ENCODE measurements around the gene EXT2.
A peak's percentile ranks its signal among the peaks of the same experiment; 100 is the strongest.

The EXT2 gene

GRCh38 chr11:44085330-44085729 is 10.1 kb upstream of the EXT2 start:
- no peak for DNase-seq (ENCODE audit: low read depth in 2 of 3, low spot score in 1 of 3)

- no peak for DNase-seq (ENCODE audit: low read depth in 2 of 3, low spot score in 1 of 3)
Observed at GRCh38 chr11:44088377-44088776, 7.1 kb upstream of the EXT2 start.

- no peak for DNase-seq (ENCODE audit: low read depth in 2 of 3, low spot score in 1 of 3)
Observed at GRCh38 chr11:44088871-44089270, 6.6 kb upstream of the EXT2 start.

- DNase-seq (ENCODE audit: low read depth in 2 of 3, low spot score in 1 of 3): no peak
Observed at GRCh38 chr11:44090539-44090938, 4.9 kb upstream of the EXT2 start.

- peak; percentile 48 to 86 (median 81) for DNase-seq (ENCODE audit: low read depth in 2 of 3, low spot score in 1 of 3)
Observed at GRCh38 chr11:44094260-44094868, 1.1 kb upstream of the EXT2 start.

- no peak for DNase-seq (ENCODE audit: low read depth in 2 of 3, low spot score in 1 of 3)
Observed at GRCh38 chr11:44096360-44097185, 1.1 kb downstream of the EXT2 start.

- no peak for DNase-seq (ENCODE audit: low read depth in 2 of 3, low spot score in 1 of 3)
Observed at GRCh38 chr11:44097821-44098220, 2.3 kb downstream of the EXT2 start.

- DNase-seq (ENCODE audit: low read depth in 2 of 3, low spot score in 1 of 3): no peak
Observed at GRCh38 chr11:44101098-44101497, 5.6 kb downstream of the EXT2 start.

GRCh38 chr11:44104481-44105294 is 9.2 kb downstream of the EXT2 start:
- DNase-seq (ENCODE audit: low read depth in 2 of 3, low spot score in 1 of 3): no peak

GRCh38 chr11:44108260-44108659 is 12.8 kb downstream of the EXT2 start:
- DNase-seq (ENCODE audit: low read depth in 2 of 3, low spot score in 1 of 3): no peak

GRCh38 chr11:44110231-44110679 is 14.8 kb downstream of the EXT2 start:
- DNase-seq (ENCODE audit: low read depth in 2 of 3, low spot score in 1 of 3): peak in 2 of 3 donors; percentile 37 to 62

GRCh38 chr11:44112091-44112821 is 16.8 kb downstream of the EXT2 start:
- DNase-seq (ENCODE audit: low read depth in 2 of 3, low spot score in 1 of 3): no peak

GRCh38 chr11:44113018-44113417 is 17.5 kb downstream of the EXT2 start:
- no peak for DNase-seq (ENCODE audit: low read depth in 2 of 3, low spot score in 1 of 3)

GRCh38 chr11:44113572-44113971 is 18.1 kb downstream of the EXT2 start:
- no peak for DNase-seq (ENCODE audit: low read depth in 2 of 3, low spot score in 1 of 3)

GRCh38 chr11:44116234-44116830 is 20.9 kb downstream of the EXT2 start:
- DNase-seq (ENCODE audit: low read depth in 2 of 3, low spot score in 1 of 3): no peak

GRCh38 chr11:44120169-44120568 is 24.7 kb downstream of the EXT2 start:
- no peak for DNase-seq (ENCODE audit: low read depth in 2 of 3, low spot score in 1 of 3)

GRCh38 chr11:44125598-44125997 is 30.1 kb downstream of the EXT2 start:
- DNase-seq (ENCODE audit: low read depth in 2 of 3, low spot score in 1 of 3): no peak

- DNase-seq (ENCODE audit: low read depth in 2 of 3, low spot score in 1 of 3): no peak
Observed at GRCh38 chr11:44126304-44126703, 30.8 kb downstream of the EXT2 start.

GRCh38 chr11:44127130-44127529 is 31.7 kb downstream of the EXT2 start:
- no peak for DNase-seq (ENCODE audit: low read depth in 2 of 3, low spot score in 1 of 3)

GRCh38 chr11:44128729-44129128 is 33.3 kb downstream of the EXT2 start:
- no peak for DNase-seq (ENCODE audit: low read depth in 2 of 3, low spot score in 1 of 3)

GRCh38 chr11:44130751-44131150 is 35.3 kb downstream of the EXT2 start:
- DNase-seq (ENCODE audit: low read depth in 2 of 3, low spot score in 1 of 3): no peak
